GM12892 (cell line): ENCODE results near the gene RXRA.

Experiments used
- POLR2A ChIP-seq: IDR thresholded peaks from 2 replicates; pipeline ENCODE4 v1.6.1; 2011; ENCODE audit warnings: low read depth, low read length, control low read depth
- POLR2AphosphoS5 ChIP-seq: IDR thresholded peaks from 2 replicates; pipeline ENCODE4 v1.6.1; 2011; ENCODE audit warnings: low read depth, low read length, control low read depth

DNA sequence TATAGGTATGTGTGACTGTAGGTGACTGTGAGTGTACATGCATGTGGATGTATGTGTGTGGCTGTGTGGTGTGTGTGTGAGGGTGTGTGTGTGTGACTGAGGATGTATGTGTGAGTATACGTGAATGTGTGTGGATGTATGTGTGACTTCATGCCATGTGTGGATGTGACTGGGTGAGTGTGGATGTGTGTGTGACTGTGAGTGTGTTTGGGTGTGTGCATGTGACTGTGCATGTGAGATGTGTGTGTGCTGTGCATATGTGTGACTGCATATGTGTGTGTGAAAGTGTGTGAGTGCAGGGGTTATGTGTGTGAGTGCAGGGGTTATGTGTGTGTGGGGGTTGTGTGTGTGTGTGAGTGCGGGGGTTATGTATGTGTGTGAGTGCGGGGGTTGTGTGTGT is 42.3 kb downstream of the RXRA start:
- TF ChIP-seq POLR2A (no peak), POLR2AphosphoS5 (no peak)
